Measurements from ENCODE around the gene ATP1A2. TPM values are rescaled to one million over a fixed set of nuclear protein-coding genes. Genes with fewer than 3 reads are reported as not detected.

Gene ATP1A2
- total RNA-seq, 1 donor from 2014 or later, result 4.5 TPM

- peaks cover 19% of the 10 kb centered on the region for H3K4me1 ChIP-seq
- H3K27me3 ChIP-seq (ENCODE audit: low read depth), result no peaks in the 10 kb centered on the region
- peaks cover 66% of the 10 kb centered on the region for H3K36me3 ChIP-seq
- TF ChIP-seq, protein P1, sequence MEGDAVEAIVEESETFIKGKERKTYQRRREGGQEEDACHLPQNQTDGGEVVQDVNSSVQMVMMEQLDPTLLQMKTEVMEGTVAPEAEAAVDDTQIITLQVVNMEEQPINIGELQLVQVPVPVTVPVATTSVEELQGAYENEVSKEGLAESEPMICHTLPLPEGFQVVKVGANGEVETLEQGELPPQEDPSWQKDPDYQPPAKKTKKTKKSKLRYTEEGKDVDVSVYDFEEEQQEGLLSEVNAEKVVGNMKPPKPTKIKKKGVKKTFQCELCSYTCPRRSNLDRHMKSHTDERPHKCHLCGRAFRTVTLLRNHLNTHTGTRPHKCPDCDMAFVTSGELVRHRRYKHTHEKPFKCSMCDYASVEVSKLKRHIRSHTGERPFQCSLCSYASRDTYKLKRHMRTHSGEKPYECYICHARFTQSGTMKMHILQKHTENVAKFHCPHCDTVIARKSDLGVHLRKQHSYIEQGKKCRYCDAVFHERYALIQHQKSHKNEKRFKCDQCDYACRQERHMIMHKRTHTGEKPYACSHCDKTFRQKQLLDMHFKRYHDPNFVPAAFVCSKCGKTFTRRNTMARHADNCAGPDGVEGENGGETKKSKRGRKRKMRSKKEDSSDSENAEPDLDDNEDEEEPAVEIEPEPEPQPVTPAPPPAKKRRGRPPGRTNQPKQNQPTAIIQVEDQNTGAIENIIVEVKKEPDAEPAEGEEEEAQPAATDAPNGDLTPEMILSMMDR (IDR thresholded peaks at IDR 0.05), result no peak
- intact Hi-C loops (cut with DNase I), result no loop called here
- no peaks in the 10 kb centered on the region for H3K9me3 ChIP-seq
- ATAC-seq (no peak), DNase-seq (no peak)
- H3K27ac ChIP-seq, result no peak overlapping the region
- no peak overlapping the region for H3K4me3 ChIP-seq
Measured at GRCh38 chr1:160092366-160093068, 23.0 kb upstream of the ATP1A2 start.

DNA sequence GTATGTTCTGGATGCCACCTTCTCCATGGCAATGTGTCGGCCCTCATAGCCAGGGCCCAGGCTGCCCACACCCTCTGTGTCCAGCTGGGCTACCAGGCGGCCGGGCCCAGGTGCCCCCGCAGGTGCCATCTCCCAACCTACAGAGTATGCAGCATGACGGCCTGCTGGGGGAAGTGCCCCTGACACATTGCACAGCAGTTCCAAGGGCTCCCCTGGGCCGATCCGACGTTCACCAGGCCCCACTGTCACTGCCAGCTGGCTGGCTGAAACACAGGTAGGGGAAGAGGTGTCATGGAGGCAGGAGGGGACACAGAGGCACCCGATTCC, 22.5 kb upstream of the ATP1A2 start:
- Histone ChIP-seq H3K4me3 (no peak overlapping the region), H3K27me3 (ENCODE audit: low read depth) (no peaks in the 10 kb centered on the region), H3K27ac (no peak overlapping the region), H3K4me1 (peaks cover 24% of the 10 kb centered on the region), H3K9me3 (no peaks in the 10 kb centered on the region), H3K36me3 (peaks cover 63% of the 10 kb centered on the region)
- intact Hi-C loops (cut with DNase I), result no loop called here
- ATAC-seq, result no peak
- DNase-seq, result no peak
- TF ChIP-seq, protein P1 (IDR thresholded peaks at IDR 0.05), result no peak

- ATAC-seq (no peak), DNase-seq (no peak)
- no peaks in the 10 kb centered on the region for H3K27me3 ChIP-seq (ENCODE audit: low read depth)
- H3K9me3 ChIP-seq, result no peaks in the 10 kb centered on the region
- H3K27ac ChIP-seq, result no peak overlapping the region
- intact Hi-C loops (cut with DNase I), result no loop called here
- H3K36me3 ChIP-seq, result peaks cover 56% of the 10 kb centered on the region
- peaks cover 24% of the 10 kb centered on the region for H3K4me1 ChIP-seq
- TF ChIP-seq, protein P1 (IDR thresholded peaks at IDR 0.05), result no peak
- no peak overlapping the region for H3K4me3 ChIP-seq
Measured at GRCh38 chr1:160093624-160094290, 21.8 kb upstream of the ATP1A2 start.

GRCh38 chr1:160094291-160094625, 21.3 kb upstream of the ATP1A2 start:
- Histone ChIP-seq H3K9me3 (no peaks in the 10 kb centered on the region), H3K27ac (no peak overlapping the region), H3K4me1 (peaks cover 25% of the 10 kb centered on the region), H3K27me3 (ENCODE audit: low read depth) (no peaks in the 10 kb centered on the region), H3K36me3 (peaks cover 51% of the 10 kb centered on the region), H3K4me3 (no peak overlapping the region)
- TF ChIP-seq, protein P1 (IDR thresholded peaks at IDR 0.05), result no peak
- intact Hi-C loops (cut with DNase I), result no loop called here
- ATAC-seq (no peak), DNase-seq (no peak)

DNA sequence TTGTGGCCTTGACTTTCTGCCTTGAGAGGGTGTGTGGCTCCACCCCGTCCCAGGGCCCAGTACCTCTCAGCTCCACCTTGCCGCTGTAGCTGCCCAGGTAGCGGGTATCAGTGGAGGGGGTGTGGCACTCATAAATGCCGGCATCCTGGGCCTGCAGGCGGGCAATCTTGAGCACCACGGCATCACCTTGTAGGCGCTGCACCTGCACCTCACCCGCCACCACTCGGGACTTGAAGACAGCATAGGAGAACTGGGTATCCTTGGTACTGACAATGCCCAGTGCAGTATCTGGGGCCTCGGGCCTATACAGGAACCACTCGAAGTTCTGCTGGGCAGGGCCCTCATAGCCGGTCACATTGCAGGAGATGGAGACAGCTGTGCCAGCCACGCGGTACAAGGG, 20.8 kb upstream of the ATP1A2 start:
- no peak overlapping the region for H3K27ac ChIP-seq
- ATAC-seq, result no peak
- H3K4me3 ChIP-seq, result no peak overlapping the region
- intact Hi-C loops (cut with DNase I), result no loop called here
- TF ChIP-seq, protein P1 (IDR thresholded peaks at IDR 0.05), result no peak
- peaks cover 49% of the 10 kb centered on the region for H3K36me3 ChIP-seq
- DNase-seq, result no peak
- no peaks in the 10 kb centered on the region for H3K9me3 ChIP-seq
- no peaks in the 10 kb centered on the region for H3K27me3 ChIP-seq (ENCODE audit: low read depth)
- H3K4me1 ChIP-seq, result peaks cover 31% of the 10 kb centered on the region

Data from lower lobe of right lung (tissue), 2 donors.